MG63 (cell line): Measurements from ENCODE around the gene FARS2. TPM values are rescaled to one million over a fixed set of nuclear protein-coding genes. Genes with fewer than 3 reads are reported as not detected.
A peak's percentile ranks its signal among the peaks of the same experiment; 100 is the strongest.
"Not testable (repeated sequence)": the region's sequence is repeated elsewhere in the genome, so short reads cannot be mapped to it uniquely, and the experiment has no call there.

Experiments used
- DNase-seq: peaks from one replicate; pipeline ENCODE4 v3.0.0-alpha.2; 2020
- H3K27me3 ChIP-seq: fragments of 250-450 bp; sonication (Bioruptor Pico); 2 replicates; pipeline ENCODE4 v1.5.1; 2020; ENCODE audit warnings: mild to moderate bottlenecking, moderate library complexity
- H3K36me3 ChIP-seq: fragments of 250-450 bp; sonication (Bioruptor Pico); 2 replicates; pipeline ENCODE4 v1.5.1; 2020; ENCODE audit warnings: mild to moderate bottlenecking, moderate library complexity
- H3K4me3 ChIP-seq: fragments of 250-450 bp; sonication (Bioruptor Pico); 2 replicates; pipeline ENCODE4 v1.5.1; 2020; ENCODE audit warnings: mild to moderate bottlenecking, moderate library complexity
- H3K9me3 ChIP-seq: fragments of 250-450 bp; sonication (Bioruptor Pico); 2 replicates; pipeline ENCODE4 v1.5.1; 2020; ENCODE audit warnings: mild to moderate bottlenecking, moderate library complexity
- total RNA-seq: library from RNA; depleted of rRNA; stranded (reverse); fragments of >200 nt; shearing (Covaris generic); gene quantifications from 2 replicates; pipeline ENCODE4 v1.2.3, GENCODE V29; 2014; ENCODE audit warnings: low replicate concordance

FARS2 gene
- total RNA-seq, 1 experiment from 2014 or later: 17.3 TPM

- Histone ChIP-seq H3K27me3 (no peaks in the 10 kb centered on the region), H3K9me3 (no peaks in the 10 kb centered on the region), H3K4me3 (no peak overlapping the region), H3K36me3 (no peaks in the 10 kb centered on the region)
- DNase-seq: no peak
These were observed 416.1 kb downstream of the FARS2 start for GRCh38 chr6:5677219-5678000.

GRCh38 chr6:5679270-5679669 is 418.0 kb downstream of the FARS2 start:
- Histone ChIP-seq H3K36me3 (no peaks in the 10 kb centered on the region), H3K4me3 (no peak overlapping the region), H3K27me3 (no peaks in the 10 kb centered on the region), H3K9me3 (no peaks in the 10 kb centered on the region)
- no peak for DNase-seq

GRCh38 chr6:5679691-5680090 is 418.4 kb downstream of the FARS2 start:
- DNase-seq: no peak
- H3K9me3 ChIP-seq: no peaks in the 10 kb centered on the region
- H3K4me3 ChIP-seq: no peak overlapping the region
- no peaks in the 10 kb centered on the region for H3K27me3 ChIP-seq
- no peaks in the 10 kb centered on the region for H3K36me3 ChIP-seq

GRCh38 chr6:5680095-5680494 is 418.8 kb downstream of the FARS2 start:
- H3K9me3 ChIP-seq: no peaks in the 10 kb centered on the region
- H3K36me3 ChIP-seq: no peaks in the 10 kb centered on the region
- DNase-seq: no peak
- H3K27me3 ChIP-seq: no peaks in the 10 kb centered on the region
- no peak overlapping the region for H3K4me3 ChIP-seq

- Histone ChIP-seq H3K4me3 (no peak overlapping the region), H3K27me3 (no peaks in the 10 kb centered on the region), H3K36me3 (no peaks in the 10 kb centered on the region), H3K9me3 (no peaks in the 10 kb centered on the region)
- DNase-seq: no peak
These were observed 420.2 kb downstream of the FARS2 start for GRCh38 chr6:5681480-5681879.

GRCh38 chr6:5682530-5682929 is 421.2 kb downstream of the FARS2 start:
- no peak overlapping the region for H3K4me3 ChIP-seq
- no peaks in the 10 kb centered on the region for H3K9me3 ChIP-seq
- no peaks in the 10 kb centered on the region for H3K36me3 ChIP-seq

GRCh38 chr6:5683747-5684146 is 422.4 kb downstream of the FARS2 start:
- not testable (repeated sequence) for H3K9me3 ChIP-seq, H3K4me3 ChIP-seq, H3K36me3 ChIP-seq, DNase-seq, H3K27me3 ChIP-seq

More at GRCh38 chr6:5682530-5682929, 421.2 kb downstream of the FARS2 start:
- no peak for DNase-seq
- no peaks in the 10 kb centered on the region for H3K27me3 ChIP-seq

GRCh38 chr6:5684320-5685053 is 423.2 kb downstream of the FARS2 start:
- no peak for DNase-seq
- H3K4me3 ChIP-seq: no peak overlapping the region

GRCh38 chr6:5693225-5694145 is 432.2 kb downstream of the FARS2 start:
- Histone ChIP-seq H3K9me3 (no peaks in the 10 kb centered on the region), H3K36me3 (no peaks in the 10 kb centered on the region), H3K4me3 (no peak overlapping the region), H3K27me3 (no peaks in the 10 kb centered on the region)
- DNase-seq: no peak

More at GRCh38 chr6:5684320-5685053, 423.2 kb downstream of the FARS2 start:
- H3K27me3 ChIP-seq: no peaks in the 10 kb centered on the region
- H3K9me3 ChIP-seq: no peaks in the 10 kb centered on the region
- no peaks in the 10 kb centered on the region for H3K36me3 ChIP-seq

GRCh38 chr6:5695260-5696245 is 434.2 kb downstream of the FARS2 start:
- Histone ChIP-seq H3K9me3 (no peaks in the 10 kb centered on the region), H3K27me3 (no peaks in the 10 kb centered on the region), H3K36me3 (no peaks in the 10 kb centered on the region), H3K4me3 (no peak overlapping the region)
- DNase-seq: peak; percentile 67

GRCh38 chr6:5697508-5697907 is 436.2 kb downstream of the FARS2 start:
- Histone ChIP-seq H3K4me3 (no peak overlapping the region), H3K27me3 (no peaks in the 10 kb centered on the region), H3K9me3 (no peaks in the 10 kb centered on the region), H3K36me3 (no peaks in the 10 kb centered on the region)
- DNase-seq: no peak

- H3K4me3 ChIP-seq: no peak overlapping the region
- no peaks in the 10 kb centered on the region for H3K27me3 ChIP-seq
- no peaks in the 10 kb centered on the region for H3K36me3 ChIP-seq
- no peak for DNase-seq
- H3K9me3 ChIP-seq: no peaks in the 10 kb centered on the region
These were observed 437.0 kb downstream of the FARS2 start for GRCh38 chr6:5698318-5698717.

GRCh38 chr6:5699064-5699463 is 437.8 kb downstream of the FARS2 start:
- H3K4me3 ChIP-seq, H3K9me3 ChIP-seq, H3K27me3 ChIP-seq, DNase-seq, H3K36me3 ChIP-seq: not testable (repeated sequence)

- Histone ChIP-seq H3K27me3 (no peaks in the 10 kb centered on the region), H3K9me3 (no peaks in the 10 kb centered on the region), H3K4me3 (no peak overlapping the region), H3K36me3 (no peaks in the 10 kb centered on the region)
- DNase-seq: no peak
These were observed 439.9 kb downstream of the FARS2 start for GRCh38 chr6:5701174-5701573.

- no peak overlapping the region for H3K4me3 ChIP-seq
- no peak for DNase-seq
- no peaks in the 10 kb centered on the region for H3K36me3 ChIP-seq
- H3K9me3 ChIP-seq: no peaks in the 10 kb centered on the region
- H3K27me3 ChIP-seq: no peaks in the 10 kb centered on the region
These were observed 443.4 kb downstream of the FARS2 start for GRCh38 chr6:5704708-5705107.

- Histone ChIP-seq H3K4me3 (no peak overlapping the region), H3K27me3 (no peaks in the 10 kb centered on the region), H3K9me3 (no peaks in the 10 kb centered on the region), H3K36me3 (no peaks in the 10 kb centered on the region)
- DNase-seq: no peak
These were observed 443.9 kb downstream of the FARS2 start for GRCh38 chr6:5705252-5705651.
